HL-60 (cell line): Measurements from ENCODE around the gene GNG2.

ENCODE experiments used
- CTCF ChIP-seq: IDR thresholded peaks from one replicate; pipeline ENCODE4 v1.5.1; 2011; ENCODE audit warnings: low read length, control low read depth, inconsistent platforms; ENCODE audit not compliant: insufficient read depth
- GABPA ChIP-seq: IDR thresholded peaks from 2 replicates; pipeline ENCODE4 v1.6.1; 2012; ENCODE audit warnings: low read depth
- POLR2AphosphoS5 ChIP-seq: IDR thresholded peaks from 2 replicates; pipeline ENCODE4 v1.6.1; 2012; ENCODE audit warnings: low read depth
- REST ChIP-seq: IDR thresholded peaks from 2 replicates; pipeline ENCODE4 v1.6.1; 2012; ENCODE audit warnings: low read depth; ENCODE audit not compliant: insufficient replicate concordance

GRCh38 chr14:51817326-51817725 is 43.1 kb upstream of the GNG2 start:
- TF ChIP-seq CTCF = no peak
- no peak for TF ChIP-seq REST
- no peak for TF ChIP-seq POLR2AphosphoS5
- TF ChIP-seq GABPA = no peak
